T-cell (primary cell): ENCODE measurements around the gene CHRNB2. TPM values are rescaled to one million over a fixed set of nuclear protein-coding genes. Genes with fewer than 3 reads are reported as not detected.

ENCODE experiments used
- ATAC-seq, 4 experiments: fragments of 200-7000 bp in 3 of 4; fragments of 150-1000 bp in 1 of 4; cut with Tn5 transposase; replicated peaks in 1 of 4; 1 replicate in 3 of 4; 2 replicates in 1 of 4; pipeline ENCODE4 v1.10.0; 2021; ENCODE audit warnings: moderate library complexity in 3 of 4, mild to moderate bottlenecking in 2 of 4, moderate number of reproducible peaks in 1 of 4
- CTCF ChIA-PET, 2 donors: fragments of 300-600 bp; sonication (Branson Sonifier 250); formaldehyde crosslinking; loops; one replicate each; lab custom pipeline; 2022; ENCODE audit warnings: antibody characterized with exemption in 2 of 2; lab: Charles Lee
- POLR2A ChIA-PET, 2 donors: fragments of 300-600 bp; sonication (Branson Sonifier 250); formaldehyde crosslinking; loops; one replicate each; lab custom pipeline; 2022; ENCODE audit warnings: antibody characterized with exemption in 2 of 2; lab: Charles Lee
- DNase-seq, 35 experiments: peaks; one replicate each; pipeline versions ENCODE4 v3.0.0 to v3.0.0-alpha.2; 2013 to 2023
- H3K27ac ChIP-seq: one replicate; pipeline ENCODE4 v1.5.1; 2013; ENCODE audit warnings: low read length
- H3K27me3 ChIP-seq, 2 experiments: replicated peaks in 1 of 2; 1 replicate in 1 of 2; 2 replicates in 1 of 2; pipeline versions ENCODE4 v1.6.1 to v1.7.0; 2013; ENCODE audit warnings: low read length in 1 of 2, mixed read lengths in 1 of 2; ENCODE audit not compliant: control insufficient read depth in 2 of 2, insufficient read depth in 2 of 2; ENCODE audit errors: extremely low read depth in 1 of 2
- H3K36me3 ChIP-seq, 2 donors: 1 replicate in 1 of 2; 2 replicates in 1 of 2; pipeline versions ENCODE4 v1.6.1 to v1.7.0; 2013; ENCODE audit warnings: low read length in 1 of 2; ENCODE audit not compliant: control insufficient read depth in 2 of 2, insufficient read depth in 1 of 2; ENCODE audit errors: extremely low read depth in 1 of 2
- H3K4me1 ChIP-seq, 2 experiments: 1 replicate in 1 of 2; 2 replicates in 1 of 2; pipeline versions ENCODE4 v1.6.1 to v1.7.0; 2013; ENCODE audit warnings: low read length in 2 of 2, mixed read lengths in 1 of 2; ENCODE audit not compliant: insufficient read depth in 2 of 2, control insufficient read depth in 1 of 2; ENCODE audit errors: extremely low read depth in 1 of 2
- H3K4me3 ChIP-seq, 2 donors: 1 replicate in 1 of 2; 2 replicates in 1 of 2; pipeline versions ENCODE4 v1.5.1 to v1.7.0; 2013; ENCODE audit warnings: mild to moderate bottlenecking in 2 of 2, low read length in 1 of 2, moderate library complexity in 1 of 2; ENCODE audit not compliant: control insufficient read depth in 1 of 2; ENCODE audit errors: extremely low read depth in 1 of 2
- H3K9me3 ChIP-seq: 2 replicates; pipeline ENCODE4 v1.7.0; 2013
- H3K27ac Mint-ChIP-seq, 2 donors: one replicate each; pipeline ENCODE4 v1.8.0; 2020 to 2021; ENCODE audit warnings: mild to moderate bottlenecking in 2 of 2, mixed read lengths in 2 of 2
- H3K27me3 Mint-ChIP-seq, 2 donors: one replicate each; pipeline ENCODE4 v1.8.0; 2021 to 2022; ENCODE audit warnings: mixed read lengths in 2 of 2
- H3K36me3 Mint-ChIP-seq: one replicate; pipeline ENCODE4 v1.8.0; 2021; ENCODE audit warnings: mixed read lengths
- H3K4me1 Mint-ChIP-seq, 3 donors: one replicate each; pipeline ENCODE4 v1.8.0; 2020 to 2022; ENCODE audit warnings: mixed read lengths in 3 of 3, mild to moderate bottlenecking in 1 of 3
- H3K4me3 Mint-ChIP-seq, 3 donors: one replicate each; pipeline ENCODE4 v1.8.0; 2020 to 2022; ENCODE audit warnings: mild to moderate bottlenecking in 3 of 3, mixed read lengths in 3 of 3, moderate library complexity in 3 of 3
- H3K9me3 Mint-ChIP-seq, 3 donors: one replicate each; pipeline ENCODE4 v1.8.0; 2020 to 2022; ENCODE audit warnings: mixed read lengths in 3 of 3
- WGBS: methylation state at CpG from one replicate; pipeline ENCODE4 v1.1.5; 2013; ENCODE audit warnings: missing lambda C conversion rate; ENCODE audit not compliant: insufficient coverage; 5-methylcytosine and 5-hydroxymethylcytosine counted together
- total RNA-seq, 35 experiments: library from RNA in 6 of 35; stranded (reverse) in 6 of 35; fragments of 120-200 nt in 1 of 35; gene quantifications; one replicate each; pipeline versions ENCODE4 v1.2.1 to v1.2.4 and lab custom pipeline; 2013 to 2026

The CHRNB2 gene
- total RNA-seq, 5 donors from 2014 or later (not counting 1 experiment from before 2014, with no cell fraction given) = 0.15 TPM; not detected in 4

DNA sequence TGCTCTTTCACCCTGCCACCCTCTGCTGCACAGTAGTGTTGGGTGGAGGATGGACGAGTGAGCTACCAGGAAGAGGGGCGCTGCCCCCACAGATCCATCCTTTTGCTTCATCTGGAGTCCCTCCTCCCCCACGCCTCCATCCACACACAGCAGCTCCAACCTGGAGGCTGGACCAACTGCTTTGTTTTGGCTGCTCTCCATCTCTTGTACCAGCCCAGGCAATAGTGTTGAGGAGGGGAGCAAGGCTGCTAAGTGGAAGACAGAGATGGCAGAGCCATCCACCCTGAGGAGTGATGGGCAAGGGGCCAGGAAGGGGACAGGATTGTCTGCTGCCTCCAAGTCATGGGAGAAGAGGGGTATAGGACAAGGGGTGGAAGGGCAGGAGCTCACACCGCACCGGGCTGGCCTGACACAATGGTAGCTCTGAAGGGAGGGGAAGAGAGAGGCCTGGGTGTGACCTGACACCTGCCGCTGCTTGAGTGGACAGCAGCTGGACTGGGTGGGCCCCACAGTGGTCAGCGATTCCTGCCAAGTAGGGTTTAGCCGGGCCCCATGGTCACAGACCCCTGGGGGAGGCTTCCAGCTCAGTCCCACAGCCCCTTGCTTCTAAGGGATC, 8.5 kb downstream of the CHRNB2 start:
- Mint-ChIP-seq H3K27ac (peak overlapping the region in 1 of 2 donors; percentile 36), H3K36me3 (peaks cover 18% of the 10 kb centered on the region), H3K9me3 (no peaks in the 10 kb centered on the region), H3K4me3 (no peak overlapping the region), H3K27me3 (peaks cover under 1 to 3% of the 10 kb centered on the region in 2 donors), H3K4me1 (no peaks in the 10 kb centered on the region)
- H3K27ac ChIP-seq = no peak overlapping the region
- DNase-seq (no peak), ATAC-seq (no peak)
- ChIA-PET POLR2A (no interaction called here), CTCF (interaction anchor here in 1 of 2 donors (0.5 kb wide), 1 partner anchor 50 kb away, joined by 5 read pairs; no protein-coding TSS in a partner anchor)
- H3K4me3 ChIP-seq = no peak overlapping the region
- 96% methylated on average over 4 of the region's 8 CpGs for WGBS
- H3K36me3 ChIP-seq = peaks cover 2 to 21% of the 10 kb centered on the region in 2 donors
- H3K27me3 ChIP-seq = peaks cover 0 to 16% of the 10 kb centered on the region in 2 experiments
- no peaks in the 10 kb centered on the region for H3K9me3 ChIP-seq
- H3K4me1 ChIP-seq = no peaks in the 10 kb centered on the region

DNA sequence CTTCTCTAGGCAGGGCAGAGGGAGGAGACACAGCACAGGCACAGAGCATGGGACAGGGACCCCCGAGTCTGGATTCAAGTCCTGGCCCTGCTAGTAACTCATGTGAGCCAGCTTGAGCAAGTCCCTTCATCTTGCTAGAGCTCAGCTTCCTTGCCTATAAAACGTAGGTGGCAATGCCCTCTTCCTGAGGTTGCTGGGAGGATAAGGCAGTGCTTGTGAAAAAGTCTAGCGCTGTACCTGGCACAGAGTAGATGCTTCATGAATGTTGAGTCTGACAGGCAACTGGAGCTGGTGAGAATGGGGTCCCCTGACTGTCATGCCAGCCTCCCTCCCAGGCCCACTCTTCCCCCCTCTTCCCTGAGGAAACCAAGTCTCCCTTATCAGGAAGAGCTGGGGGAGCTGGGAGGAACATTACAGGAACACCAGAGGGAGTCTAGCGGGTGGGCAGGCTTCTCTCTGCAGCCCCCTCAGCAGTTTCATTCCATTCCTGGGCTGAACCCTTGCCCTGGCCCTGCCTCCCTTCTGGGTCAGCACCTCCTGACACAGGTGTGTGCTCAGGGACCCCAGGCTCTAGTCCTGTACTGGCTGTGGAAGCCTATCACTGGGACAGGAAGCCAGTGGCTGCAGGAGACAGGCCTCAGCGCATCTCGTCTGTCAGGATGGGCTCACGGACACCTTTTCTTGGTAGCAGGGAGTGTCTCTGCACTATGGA, 9.9 kb downstream of the CHRNB2 start:
- WGBS = 71% methylated on average over 6 of the region's 7 CpGs
- Mint-ChIP-seq H3K27me3 (no peaks in the 10 kb centered on the region), H3K27ac (no peak overlapping the region), H3K4me3 (no peak overlapping the region), H3K36me3 (peaks cover 23% of the 10 kb centered on the region), H3K9me3 (no peaks in the 10 kb centered on the region), H3K4me1 (no peaks in the 10 kb centered on the region)
- Histone ChIP-seq H3K27me3 (peaks cover 0 to 5% of the 10 kb centered on the region in 2 experiments), H3K9me3 (no peaks in the 10 kb centered on the region), H3K36me3 (peaks cover 6 to 34% of the 10 kb centered on the region in 2 donors), H3K27ac (no peak overlapping the region), H3K4me1 (no peaks in the 10 kb centered on the region), H3K4me3 (no peak overlapping the region)
- CTCF ChIA-PET = no interaction called here
- POLR2A ChIA-PET = no interaction called here
- ATAC-seq (peak in 1 of 4 experiments; percentile 8), DNase-seq (no peak)

DNA sequence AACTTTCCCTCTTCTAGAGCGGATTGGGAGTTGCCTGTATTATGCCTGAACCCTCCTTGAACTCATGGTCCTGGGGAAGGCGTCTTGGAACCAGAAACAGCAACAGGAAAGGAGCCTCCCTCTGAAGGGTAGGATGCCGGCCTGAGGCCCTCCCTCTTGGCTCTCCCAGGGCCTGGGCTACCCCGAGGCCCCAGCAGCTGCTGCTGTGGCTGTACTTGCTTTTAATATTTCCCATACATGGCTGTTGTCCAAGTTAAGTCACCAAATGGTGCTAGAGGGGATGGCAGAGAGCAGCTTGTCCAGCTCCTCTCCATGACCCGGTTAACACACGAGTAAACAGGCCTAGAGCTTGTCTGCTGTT, 10.5 kb downstream of the CHRNB2 start:
- ChIA-PET CTCF (no interaction called here), POLR2A (no interaction called here)
- no peaks in the 10 kb centered on the region for H3K27me3 ChIP-seq
- H3K36me3 ChIP-seq = peaks cover 11 to 40% of the 10 kb centered on the region in 2 donors
- Mint-ChIP-seq H3K4me1 (no peaks in the 10 kb centered on the region), H3K36me3 (peaks cover 26% of the 10 kb centered on the region), H3K27me3 (no peaks in the 10 kb centered on the region), H3K9me3 (no peaks in the 10 kb centered on the region), H3K4me3 (no peak overlapping the region), H3K27ac (no peak overlapping the region)
- H3K27ac ChIP-seq = no peak overlapping the region
- 92% methylated on average over 3 of the region's 6 CpGs for WGBS
- DNase-seq (no peak), ATAC-seq (no peak)
- H3K9me3 ChIP-seq = no peaks in the 10 kb centered on the region
- no peak overlapping the region for H3K4me3 ChIP-seq
- no peaks in the 10 kb centered on the region for H3K4me1 ChIP-seq

DNA sequence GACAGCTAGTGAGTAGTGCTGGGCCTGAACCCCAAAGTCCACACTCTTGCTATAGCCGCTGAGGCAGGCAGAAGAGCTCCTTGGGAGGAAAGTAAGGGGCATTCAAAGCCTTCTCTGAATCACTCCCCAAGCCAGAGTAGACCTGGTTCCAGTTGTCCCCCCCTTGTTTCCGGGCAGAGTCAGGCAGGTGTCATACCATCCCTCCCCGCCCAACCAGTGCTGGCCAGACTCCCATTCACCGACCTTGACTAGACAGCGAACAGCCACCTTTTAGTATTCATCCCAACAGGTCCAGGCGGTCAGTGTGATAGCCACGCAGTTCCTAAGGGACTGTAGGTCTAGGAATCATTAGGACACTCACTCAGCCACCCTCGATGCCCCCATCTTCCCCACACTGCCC, 11.8 kb downstream of the CHRNB2 start:
- no peaks in the 10 kb centered on the region for H3K4me1 Mint-ChIP-seq
- H3K27me3 ChIP-seq = no peaks in the 10 kb centered on the region
- no peaks in the 10 kb centered on the region for H3K27me3 Mint-ChIP-seq
- DNase-seq = no peak
- no peak overlapping the region for H3K27ac ChIP-seq
- CTCF ChIA-PET = no interaction called here
- no peak overlapping the region for H3K4me3 Mint-ChIP-seq
- H3K4me3 ChIP-seq = no peak overlapping the region
- WGBS = 96% methylated on average over 7 of the region's 8 CpGs
- H3K36me3 ChIP-seq = peaks cover 20 to 53% of the 10 kb centered on the region in 2 donors
- H3K9me3 ChIP-seq = no peaks in the 10 kb centered on the region
- no peaks in the 10 kb centered on the region for H3K4me1 ChIP-seq
- POLR2A ChIA-PET = no interaction called here
- no peak for ATAC-seq
- no peak overlapping the region for H3K27ac Mint-ChIP-seq
- H3K9me3 Mint-ChIP-seq = no peaks in the 10 kb centered on the region
- peaks cover 38% of the 10 kb centered on the region for H3K36me3 Mint-ChIP-seq

DNA sequence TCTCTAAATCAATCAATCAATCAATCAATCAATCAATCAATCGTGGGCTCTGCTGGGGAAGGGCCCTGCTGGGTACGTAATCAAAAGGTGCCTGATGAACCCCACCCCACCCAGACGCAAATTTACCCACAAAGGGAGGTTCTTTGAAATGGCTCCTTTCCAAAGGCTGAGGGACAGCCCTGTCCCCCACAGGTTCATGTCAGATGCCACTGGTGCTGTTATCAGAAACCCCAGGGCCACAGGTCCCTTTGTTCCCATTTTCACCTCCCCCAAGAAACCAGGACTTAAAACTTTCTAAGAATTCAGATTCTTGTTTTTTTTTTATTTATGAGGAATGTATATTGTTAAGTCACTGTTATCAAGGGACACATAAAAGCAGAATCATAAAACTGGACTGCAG, 14.2 kb downstream of the CHRNB2 start:
- H3K4me3 Mint-ChIP-seq = no peak overlapping the region
- H3K27me3 Mint-ChIP-seq = no peaks in the 10 kb centered on the region
- Histone ChIP-seq H3K4me1 (no peaks in the 10 kb centered on the region), H3K27me3 (no peaks in the 10 kb centered on the region), H3K4me3 (no peak overlapping the region), H3K9me3 (no peaks in the 10 kb centered on the region), H3K27ac (no peak overlapping the region), H3K36me3 (peaks cover 28 to 77% of the 10 kb centered on the region in 2 donors)
- H3K9me3 Mint-ChIP-seq = no peaks in the 10 kb centered on the region
- DNase-seq = no peak
- H3K4me1 Mint-ChIP-seq = no peaks in the 10 kb centered on the region
- ATAC-seq = no peak
- peaks cover 59% of the 10 kb centered on the region for H3K36me3 Mint-ChIP-seq
- CTCF ChIA-PET = interaction anchor here in 1 of 2 donors (0.5 kb wide), 1 partner anchor 9 kb away, joined by 5 read pairs; no protein-coding TSS in a partner anchor
- no peak overlapping the region for H3K27ac Mint-ChIP-seq
- POLR2A ChIA-PET = no interaction called here
- no CpG with 5 or more reads among the region's 3 CpGs for WGBS

DNA sequence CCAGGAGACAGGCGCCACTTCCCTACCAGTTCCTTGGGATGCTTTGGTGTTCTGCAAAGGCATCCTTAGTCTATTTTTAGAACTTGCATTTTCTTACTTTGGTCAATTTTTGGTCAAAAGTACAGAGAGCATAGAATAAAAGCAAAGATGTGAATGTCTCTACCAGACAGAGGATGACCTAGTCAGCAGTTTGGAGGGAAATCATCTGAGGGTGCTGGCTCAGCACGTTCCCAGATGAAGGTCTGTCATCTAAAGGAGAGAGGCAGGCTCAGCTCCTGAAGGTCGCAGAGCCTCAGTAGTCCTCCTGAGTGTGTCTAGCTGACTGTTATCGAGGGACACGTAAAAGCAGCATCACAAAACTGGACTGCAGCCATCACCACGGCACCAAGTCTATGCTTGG, 15.3 kb downstream of the CHRNB2 start:
- H3K27me3 Mint-ChIP-seq = no peaks in the 10 kb centered on the region
- WGBS = 93% methylated on average over 5 of the region's 6 CpGs
- CTCF ChIA-PET = no interaction called here

More for the DNA sequence above, 15.3 kb downstream of the CHRNB2 start:
- H3K4me3 Mint-ChIP-seq = no peak overlapping the region
- no peak overlapping the region for H3K27ac Mint-ChIP-seq
- Histone ChIP-seq H3K36me3 (peaks cover 34 to 88% of the 10 kb centered on the region in 2 donors), H3K27me3 (no peaks in the 10 kb centered on the region), H3K27ac (no peak overlapping the region), H3K4me1 (no peaks in the 10 kb centered on the region), H3K4me3 (no peak overlapping the region), H3K9me3 (no peaks in the 10 kb centered on the region)
- H3K9me3 Mint-ChIP-seq = no peaks in the 10 kb centered on the region
- peaks cover 71% of the 10 kb centered on the region for H3K36me3 Mint-ChIP-seq
- ATAC-seq (no peak), DNase-seq (no peak)
- no peaks in the 10 kb centered on the region for H3K4me1 Mint-ChIP-seq
- POLR2A ChIA-PET = no interaction called here
